Endothelial cell of umbilical vein (primary cell): Measurements from ENCODE around the gene SKOR2. TPM values are rescaled to one million over a fixed set of nuclear protein-coding genes. Genes with fewer than 3 reads are reported as not detected.

Experiments used
- BruUV-seq: library from RNA; stranded (reverse); fragments of 400-500 nt; replicated peaks from 2 replicates; lab custom pipeline; 2021; lab: Mats Ljungman, UMichigan
- CTCF ChIA-PET: fragments of 300-600, 350-600 bp; sonication (Branson Sonifier 250); formaldehyde crosslinking; loops from one replicate; lab custom pipeline; 2021; ENCODE audit warnings: antibody characterized with exemption, inconsistent platforms; lab: Charles Lee
- POLR2A ChIA-PET: fragments of 300-600, 350-600 bp; sonication (Branson Sonifier 250); formaldehyde crosslinking; loops from one replicate; lab custom pipeline; 2021; ENCODE audit warnings: antibody characterized with exemption, inconsistent platforms; lab: Charles Lee
- DNase-seq: peaks from one replicate; pipeline ENCODE4 v3.0.0-alpha.2; 2011; ENCODE audit warnings: low read depth, low spot score
- FAIRE-seq: peaks from 2 replicates; lab custom pipeline; 2011; peaks lifted over from hg19 to GRCh38; lab: Jason Lieb, UNC
- H2AFZ ChIP-seq: 2 replicates; pipeline ENCODE4 v1.6.0; 2012; ENCODE audit warnings: low read depth, low read length, control low read depth, inconsistent platforms
- H3K27ac ChIP-seq: 2 replicates; pipeline ENCODE4 v1.5.1; 2011; ENCODE audit warnings: low read depth, mild to moderate bottlenecking, control low read depth, low read length, moderate library complexity; ENCODE audit not compliant: insufficient read depth
- H3K27me3 ChIP-seq, 2 experiments: 2 replicates each; pipeline versions ENCODE4 v1.6.0 to v1.6.1; 2011; ENCODE audit warnings: low read length in 2 of 2, mixed read lengths in 1 of 2; ENCODE audit not compliant: control insufficient read depth in 2 of 2, insufficient read depth in 2 of 2
- H3K36me3 ChIP-seq, 2 experiments: 2 replicates in 1 of 2; 3 replicates in 1 of 2; pipeline ENCODE4 v1.5.1; 2011; ENCODE audit warnings: low read length in 2 of 2, mild to moderate bottlenecking in 1 of 2, moderate library complexity in 1 of 2; ENCODE audit not compliant: control insufficient read depth in 2 of 2, insufficient read depth in 2 of 2; ENCODE audit errors: extremely low read depth in 1 of 2
- H3K4me1 ChIP-seq: 3 replicates; pipeline ENCODE4 v1.5.1; 2011; ENCODE audit warnings: mild to moderate bottlenecking, low read length; ENCODE audit not compliant: control insufficient read depth, insufficient read depth; ENCODE audit errors: extremely low read depth
- H3K4me2 ChIP-seq: 2 replicates; pipeline ENCODE4 v1.6.1; 2011; ENCODE audit warnings: low read length, control low read depth, mixed read lengths; ENCODE audit not compliant: insufficient read depth
- H3K4me3 ChIP-seq, 3 experiments: fragments of 200-600 bp in 1 of 3; sonication (generic), shearing (Covaris generic) in 1 of 3; replicated peaks in 1 of 3; 2 replicates each; pipeline ENCODE4 v1.5.1; 2011 to 2016; ENCODE audit warnings: control low read depth in 3 of 3, low read length in 3 of 3, mild to moderate bottlenecking in 2 of 3, inconsistent platforms in 1 of 3, low read depth in 1 of 3, moderate library complexity in 1 of 3; ENCODE audit not compliant: insufficient read depth in 1 of 3
- H3K79me2 ChIP-seq: 2 replicates; pipeline ENCODE4 v1.6.0; 2012; ENCODE audit warnings: low read length, inconsistent platforms; ENCODE audit not compliant: control insufficient read depth, insufficient read depth
- H3K9ac ChIP-seq: replicated peaks from 2 replicates; pipeline ENCODE3; 2011; ENCODE audit warnings: low read length, control low read depth; ENCODE audit not compliant: insufficient read depth; ENCODE audit errors: extremely low read depth
- H3K9me1 ChIP-seq: replicated peaks from 3 replicates; pipeline ENCODE4 v1.6.0; 2011; ENCODE audit warnings: mild to moderate bottlenecking, low read length; ENCODE audit not compliant: control insufficient read depth, insufficient read depth; ENCODE audit errors: extremely low read depth
- H3K9me3 ChIP-seq: replicated peaks from 2 replicates; pipeline ENCODE4 v1.5.1; 2012; ENCODE audit warnings: low read length, inconsistent platforms; ENCODE audit not compliant: control insufficient read depth, insufficient read depth
- H4K20me1 ChIP-seq: replicated peaks from 2 replicates; pipeline ENCODE3; 2011; ENCODE audit warnings: mild to moderate bottlenecking, low read length; ENCODE audit not compliant: control insufficient read depth, insufficient read depth; ENCODE audit errors: extremely low read depth
- CTCF ChIP-seq, 2 donors: IDR thresholded peaks; 1 replicate in 1 of 2; 2 replicates in 1 of 2; pipeline ENCODE4 v1.5.1; 2011; ENCODE audit warnings: low read length in 2 of 2, mild to moderate bottlenecking in 2 of 2, moderate library complexity in 2 of 2, control low read depth in 1 of 2, inconsistent platforms in 1 of 2, low read depth in 1 of 2; ENCODE audit not compliant: insufficient read depth in 1 of 2; ENCODE audit errors: extremely low read depth in 1 of 2
- EZH2 ChIP-seq: IDR thresholded peaks from 2 replicates; pipeline ENCODE4 v1.6.1; 2012; ENCODE audit warnings: borderline replicate concordance, low read depth, mild to moderate bottlenecking, moderate library complexity, low read length, inconsistent platforms; ENCODE audit not compliant: severe bottlenecking
- FOS ChIP-seq: IDR thresholded peaks from 2 replicates; pipeline ENCODE4 v1.6.1; 2011; ENCODE audit warnings: mild to moderate bottlenecking, low read length, moderate library complexity, borderline replicate concordance; ENCODE audit not compliant: insufficient read depth
- JUN ChIP-seq: IDR thresholded peaks from 2 replicates; pipeline ENCODE4 v1.6.1; 2011; ENCODE audit warnings: borderline replicate concordance, low read depth; ENCODE audit not compliant: insufficient read length, insufficient read depth
- MYC ChIP-seq: IDR thresholded peaks from one replicate; pipeline ENCODE4 v1.6.1; 2011; ENCODE audit warnings: mild to moderate bottlenecking, low read depth, low read length
- POLR2A ChIP-seq: IDR thresholded peaks from 2 replicates; pipeline ENCODE4 v1.6.1; 2012; ENCODE audit warnings: low read depth, mild to moderate bottlenecking, control low read depth, low read length
- dilution Hi-C: fragments of 300-500 bp; cut with MboI; formaldehyde crosslinking; loops from one replicate; pipeline ENCODE4 v1.15.0; 2019; ENCODE audit warnings: low sequenced_read_pairs; ENCODE audit not compliant: extremely low pct_ligation_motif_present
- intact Hi-C: fragments of 100-400 bp; cut with micrococcal nuclease; formaldehyde crosslinking; loops from one replicate; pipeline ENCODE4 v1.10.0; 2022
- polyA plus RNA-seq, 4 experiments: library from polyadenylated mRNA; depleted of rRNA in 3 of 4; stranded (reverse) in 3 of 4; unstranded in 1 of 4; fragments of >200 nt; gene quantifications; 2 replicates each; pipeline versions ENCODE4 v1.2.1 to v1.2.3, GENCODE V29; 2011 to 2012; ENCODE audit warnings: missing spikeins in 1 of 4
- total RNA-seq: library from RNA; stranded (reverse); gene quantifications from 2 replicates; pipeline ENCODE4 v1.2.3, GENCODE V29; 2021

The SKOR2 gene
- total and polyA plus RNA-seq, 2 donors (not counting 3 experiments of a cell fraction or from before 2014, with no cell fraction given): not detected

GRCh38 chr18:47284721-47285395 lies 33.4 kb upstream of the SKOR2 start:
- FAIRE-seq (no peak), DNase-seq (no peak)
- Histone ChIP-seq H3K4me2 (no peak overlapping the region), H3K9me1 (no peaks in the 10 kb centered on the region), H3K4me3 (no peak overlapping the region), H3K9ac (no peak overlapping the region), H3K27me3 (no peaks in the 10 kb centered on the region), H3K27ac (no peak overlapping the region), H3K4me1 (no peaks in the 10 kb centered on the region), H2AFZ (no peak overlapping the region), H3K36me3 (no peaks in the 10 kb centered on the region), H3K9me3 (no peaks in the 10 kb centered on the region), H3K79me2 (no peaks in the 10 kb centered on the region), H4K20me1 (no peaks in the 10 kb centered on the region)
- TF ChIP-seq MYC (no peak), JUN (no peak), CTCF (IDR thresholded peaks at IDR 0.05; ENCODE audit: extremely low read depth in 1 of 2, insufficient read depth in 1 of 2, low read depth in 1 of 2, low read length in 2 of 2) (no peak), EZH2 (no peak), FOS (no peak), POLR2A (no peak)
- POLR2A ChIA-PET: no interaction called here
- intact Hi-C loops: no loop called here
- CTCF ChIA-PET: no interaction called here
- dilution Hi-C loops: no loop called here
- BruUV-seq: no TSS peak
